Activated CD4-positive, alpha-beta T cell treated with anti-CD3 and anti-CD28 coated beads for 4 hours (primary cell): Measurements from ENCODE around the gene MRM2.
A peak's percentile ranks its signal among the peaks of the same experiment; 100 is the strongest.
"Not testable (repeated sequence)": the region's sequence is repeated elsewhere in the genome, so short reads cannot be mapped to it uniquely, and the experiment has no call there.

Source experiments
- DNase-seq, 2 donors: peaks; one replicate each; pipeline ENCODE4 v3.0.0-alpha.2; 2020

MRM2 gene

DNA sequence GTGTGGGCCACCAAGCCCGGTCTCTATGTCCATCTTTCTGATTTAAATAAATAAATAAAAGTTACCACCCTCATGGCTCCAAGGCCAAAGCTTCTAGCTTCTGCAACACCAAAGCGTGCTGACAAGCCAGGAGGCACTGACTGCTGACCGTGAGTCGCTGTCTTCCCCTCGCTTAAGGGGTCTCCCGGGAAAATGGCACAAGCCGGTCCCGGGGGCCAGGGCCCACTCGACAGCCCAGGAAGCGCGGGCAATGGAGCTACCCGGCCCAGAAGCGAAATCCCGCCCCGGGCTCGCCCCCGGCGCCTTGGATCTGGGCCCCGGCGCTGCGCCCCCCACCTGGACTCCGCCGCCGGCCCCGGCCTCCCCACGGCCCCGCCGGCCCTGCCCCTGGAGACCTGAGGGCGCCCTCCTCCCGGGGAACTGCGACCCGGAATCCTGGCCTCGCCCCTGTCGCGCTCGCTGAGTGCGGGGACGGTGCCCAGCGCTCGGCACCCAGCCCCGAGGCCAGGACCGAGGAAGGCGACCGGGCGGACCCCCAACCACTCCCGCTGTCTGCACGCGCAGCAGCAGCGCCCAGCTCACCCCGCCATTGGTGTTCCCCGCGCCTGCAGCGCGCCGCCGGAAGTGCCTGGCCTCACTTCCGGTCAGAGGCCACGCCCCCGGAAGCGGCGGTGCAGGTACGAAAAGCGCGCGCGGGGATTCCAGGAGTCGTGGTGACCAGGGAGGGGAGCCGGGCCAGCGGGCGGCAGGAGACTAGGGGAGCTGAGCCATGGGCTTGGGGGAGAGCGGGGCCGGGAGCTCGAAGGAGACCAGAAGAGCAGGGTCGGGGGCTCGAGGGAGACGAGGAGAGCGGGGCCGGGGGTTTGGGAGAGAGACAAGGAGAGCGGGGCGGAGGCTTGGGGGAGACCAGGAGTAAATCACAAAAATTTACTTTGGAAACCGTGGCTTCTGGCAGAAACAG, at the start of gene MRM2, which contains the start of gene NUDT1:
Gene MRM2, minus strand, starts transcription at position 626 of the 961 bp plus-strand sequence. Its CDS starts 36 bp downstream, at position 590.
Gene NUDT1, plus strand, starts transcription at position 647 of the 961 bp plus-strand sequence. CDS start 2,349 bp downstream, outside the sequence.
- peak; percentile 64 to 73 for DNase-seq

DNA sequence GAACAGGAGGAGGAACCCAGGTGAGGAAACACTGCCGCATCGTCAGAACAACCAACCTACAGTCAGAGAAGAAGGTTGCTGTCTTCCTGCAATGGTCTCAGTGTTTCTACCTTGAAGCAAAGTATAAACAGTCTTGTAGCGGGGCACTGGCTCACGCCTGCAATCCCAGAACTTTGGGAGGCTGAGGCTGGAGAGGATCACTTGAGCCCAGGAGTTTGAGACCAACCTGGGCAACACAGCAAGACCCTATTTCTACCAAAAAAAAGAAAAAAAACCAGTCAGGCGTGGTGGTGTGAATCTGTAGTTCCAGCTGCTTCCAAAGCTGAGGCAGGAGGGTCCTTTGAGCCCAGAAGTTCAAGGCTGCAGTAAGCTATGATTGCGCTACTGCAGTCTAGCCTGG, 48.9 kb upstream of the MRM2 start:
- no peak for DNase-seq

DNA sequence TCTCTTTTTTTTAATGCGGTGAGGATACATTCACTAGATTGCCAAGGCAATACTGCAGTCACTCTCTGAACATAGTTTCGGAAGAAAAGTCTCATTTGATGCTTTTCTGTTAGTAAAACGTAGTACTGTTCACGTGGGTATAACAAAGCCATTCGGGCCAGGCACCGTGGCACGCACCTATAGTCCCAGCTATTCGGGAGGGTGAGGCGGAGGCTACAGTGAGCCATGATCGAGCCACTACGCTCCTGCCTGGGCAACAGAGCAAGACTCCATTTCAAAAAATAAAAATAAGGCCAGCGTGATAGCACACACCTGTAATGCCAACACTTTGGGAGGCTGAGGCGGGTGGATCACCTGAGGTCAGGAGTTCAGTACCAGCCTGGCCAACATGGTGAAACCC, 47.6 kb upstream of the MRM2 start:
- DNase-seq, result no peak

DNA sequence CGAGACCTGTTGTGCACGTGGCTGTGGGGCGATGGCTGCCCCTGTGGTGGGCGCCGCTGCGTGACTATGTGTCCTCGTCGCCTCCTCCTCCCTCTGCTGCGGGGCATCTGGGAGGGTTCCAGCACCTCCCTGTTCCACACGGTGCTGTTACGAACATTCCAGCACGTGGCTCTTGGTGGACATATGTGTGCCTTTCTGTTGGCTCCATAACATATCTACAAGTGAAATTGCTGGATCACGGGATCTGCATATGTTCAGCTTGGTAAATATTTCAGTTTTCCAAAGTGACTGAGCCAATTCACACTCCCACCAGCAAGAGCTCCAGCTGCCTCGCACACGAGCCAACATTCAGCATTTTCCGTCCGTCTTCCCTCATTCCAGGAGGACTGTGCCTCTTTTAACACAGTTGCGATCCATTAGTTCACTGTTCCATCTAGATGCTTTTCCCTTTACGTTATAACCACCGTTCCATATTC, 47.1 kb upstream of the MRM2 start:
- no peak for DNase-seq

DNA sequence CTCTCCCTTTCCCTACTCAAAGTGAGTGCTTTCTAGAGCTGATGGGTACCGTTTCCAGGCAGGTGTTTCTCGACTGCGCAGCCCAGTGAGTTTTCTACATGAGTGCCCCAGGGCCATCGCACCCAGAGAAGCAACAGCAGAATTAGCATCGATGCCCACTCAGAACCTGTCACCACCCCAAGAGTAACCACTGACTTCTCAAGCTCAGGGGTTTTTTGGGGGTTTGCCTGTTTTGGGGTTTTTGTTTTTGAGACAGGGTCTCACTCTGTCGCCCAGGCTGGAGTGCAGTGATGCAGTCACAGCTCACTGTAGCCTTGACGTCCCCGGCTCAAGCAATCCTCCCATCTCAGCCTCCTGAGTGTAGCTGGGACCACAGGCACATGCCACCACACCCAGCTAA, 46.5 kb upstream of the MRM2 start:
- no peak for DNase-seq

DNA sequence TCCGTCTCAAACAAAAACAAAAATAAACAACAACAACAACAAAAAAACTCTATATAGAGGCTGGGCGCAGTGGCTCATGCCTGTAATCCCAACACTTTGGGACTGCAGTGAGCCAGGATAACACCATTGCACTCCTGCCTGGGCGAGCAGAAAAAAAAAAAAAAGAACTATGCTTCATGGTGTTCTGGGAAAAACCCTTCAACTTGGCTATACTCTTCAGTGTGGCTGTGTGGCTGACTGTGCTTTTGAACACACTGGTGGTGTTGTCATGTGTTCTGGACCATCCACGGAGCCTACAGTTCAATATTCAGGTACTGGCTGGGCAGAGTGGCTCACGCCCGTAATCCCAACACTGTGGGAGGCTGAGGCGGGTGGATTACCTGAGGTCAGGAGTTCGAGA, 45.7 kb upstream of the MRM2 start:
- no peak for DNase-seq

DNA sequence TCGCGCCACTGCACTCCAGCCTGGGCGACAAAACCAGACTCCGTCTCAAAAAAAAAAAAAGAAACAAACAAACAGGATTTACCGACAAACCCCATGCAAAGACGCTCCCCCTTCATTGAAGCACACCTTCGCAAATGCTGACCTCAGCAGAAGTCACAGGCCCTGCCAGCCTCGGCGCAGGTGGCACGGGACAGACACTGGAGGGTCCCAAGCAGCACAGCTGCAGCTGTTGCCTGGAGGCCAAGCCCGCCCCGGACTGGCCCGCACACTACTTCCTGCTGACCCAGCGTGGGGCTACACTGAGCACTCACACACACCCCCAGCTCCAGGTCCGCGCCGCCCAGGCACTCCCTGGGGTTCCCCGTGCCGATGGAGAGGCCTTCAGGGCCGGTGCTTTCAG, 41.1 kb upstream of the MRM2 start:
- no peak for DNase-seq

DNA sequence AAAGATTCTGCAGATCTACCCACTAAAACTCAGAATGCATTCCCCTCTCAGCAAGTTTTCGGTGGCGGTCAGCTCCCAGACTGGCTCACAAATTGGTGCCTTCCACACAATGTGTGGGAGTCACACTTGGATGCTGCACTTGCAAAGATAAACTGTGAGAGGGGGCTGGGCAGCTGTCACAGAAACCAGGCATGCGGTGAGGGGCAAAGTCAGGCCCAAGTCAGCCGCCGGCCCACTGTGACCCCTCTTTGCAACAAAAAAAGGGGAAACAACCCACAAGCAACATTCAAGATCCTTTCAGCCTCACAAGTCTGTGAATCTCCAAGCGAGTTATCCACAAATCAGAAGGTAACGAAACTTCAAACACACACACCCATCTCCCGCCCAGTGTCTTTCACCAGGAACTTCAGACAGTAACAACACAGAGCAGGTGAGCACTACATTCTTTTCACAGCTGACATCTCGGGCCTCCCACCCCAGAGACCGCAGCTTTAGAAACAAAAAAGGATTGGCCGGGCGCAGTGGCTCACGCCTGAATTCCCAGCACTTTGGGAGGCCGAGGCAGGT, 40.3 kb upstream of the MRM2 start:
- DNase-seq, result no peak

DNA sequence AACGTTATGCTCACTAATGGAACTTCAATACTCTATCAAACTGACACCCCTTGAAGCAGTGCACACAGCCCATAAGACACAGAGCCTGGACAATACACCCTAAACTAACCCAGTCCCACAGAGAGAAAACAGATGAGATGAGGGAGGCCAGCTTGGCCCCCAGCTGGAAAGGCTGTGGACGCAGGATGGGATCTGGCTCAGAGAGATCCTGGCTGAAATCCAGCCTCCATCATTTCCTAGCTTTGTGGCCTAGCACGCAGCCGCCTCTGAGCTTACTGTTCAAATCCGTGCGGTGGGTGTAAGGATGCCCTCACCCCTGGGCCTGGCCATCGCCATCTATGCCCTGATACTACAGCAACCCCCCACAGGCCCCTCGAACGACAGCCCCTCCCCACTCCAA, 39.5 kb upstream of the MRM2 start:
- no peak for DNase-seq

DNA sequence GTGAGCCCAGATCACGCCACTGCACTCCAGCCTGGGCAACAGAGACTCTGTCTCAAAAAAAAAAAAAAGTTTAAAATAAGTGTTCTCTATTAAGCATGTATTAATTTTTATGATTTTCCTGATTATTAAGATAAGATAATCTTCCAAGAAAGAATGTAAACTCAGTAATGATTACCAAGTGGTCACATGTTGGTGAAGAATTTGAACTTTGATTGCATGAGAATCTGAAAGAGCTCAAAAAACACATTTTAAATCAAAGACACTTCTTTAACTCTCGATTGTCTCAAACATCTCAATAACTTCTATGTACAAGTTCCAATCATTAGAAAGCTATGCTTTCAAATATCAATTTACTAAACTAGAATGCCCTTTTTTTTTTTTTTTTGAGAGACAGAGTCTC, 38.4 kb upstream of the MRM2 start:
- DNase-seq, result no peak

DNA sequence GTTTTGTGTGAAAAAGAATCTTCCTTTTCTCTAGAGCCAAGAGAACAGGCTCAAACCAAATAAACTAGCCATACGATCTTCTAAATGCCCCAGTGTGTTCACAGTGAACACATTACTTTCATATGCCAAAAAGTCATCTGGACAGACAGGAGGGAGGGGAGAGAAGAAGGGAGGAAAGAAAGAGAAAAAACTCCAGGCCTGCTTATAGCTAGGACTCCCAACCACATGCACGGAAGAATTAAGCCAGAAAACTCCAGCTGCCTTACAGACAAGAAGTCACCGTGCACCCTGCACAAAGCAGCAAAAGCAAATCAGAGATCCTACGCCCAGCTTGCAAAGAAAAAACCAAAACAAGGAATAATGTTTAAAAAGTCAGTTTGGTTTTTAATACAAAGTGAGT, 37.9 kb upstream of the MRM2 start:
- no peak for DNase-seq

DNA sequence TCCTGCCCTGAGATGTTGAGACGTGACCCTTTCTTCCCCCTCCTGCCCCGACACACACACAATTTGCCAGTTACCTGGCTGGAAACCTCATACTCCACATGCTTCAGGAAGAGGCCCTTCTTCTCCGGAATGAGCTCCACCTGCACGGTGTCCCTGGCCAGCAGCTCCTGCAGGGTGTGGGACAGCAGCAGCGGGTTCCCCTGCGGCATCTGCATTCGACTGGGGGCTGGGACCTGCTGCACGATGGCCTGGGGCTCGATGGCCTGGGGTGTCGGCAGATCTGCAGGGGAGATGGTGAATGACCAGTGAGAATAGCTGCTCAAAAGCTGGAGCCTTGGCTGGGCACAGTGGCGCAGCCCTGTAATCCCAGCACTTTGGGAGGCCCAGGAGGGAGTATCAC, 36.0 kb upstream of the MRM2 start:
- no peak for DNase-seq

DNA sequence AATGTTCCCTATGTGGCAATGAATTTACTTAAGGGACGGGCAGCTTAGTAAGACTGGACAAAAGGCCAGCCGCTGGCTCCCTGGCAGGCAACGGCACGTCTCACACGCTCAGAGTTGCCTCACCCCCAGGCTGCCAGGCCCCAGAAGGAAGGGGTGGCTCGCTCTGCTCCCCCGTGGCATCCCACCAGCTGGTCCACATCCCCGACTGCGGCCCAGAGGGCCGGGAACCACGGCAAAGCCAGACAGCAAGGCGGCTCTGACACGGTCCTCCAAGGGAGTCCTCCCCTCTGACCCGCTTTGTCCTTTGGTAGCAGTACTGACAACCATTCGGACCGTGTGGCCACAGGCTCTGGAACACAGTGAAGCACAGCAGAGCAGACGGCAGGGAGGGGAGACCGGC, 34.1 kb upstream of the MRM2 start:
- no peak for DNase-seq

DNA sequence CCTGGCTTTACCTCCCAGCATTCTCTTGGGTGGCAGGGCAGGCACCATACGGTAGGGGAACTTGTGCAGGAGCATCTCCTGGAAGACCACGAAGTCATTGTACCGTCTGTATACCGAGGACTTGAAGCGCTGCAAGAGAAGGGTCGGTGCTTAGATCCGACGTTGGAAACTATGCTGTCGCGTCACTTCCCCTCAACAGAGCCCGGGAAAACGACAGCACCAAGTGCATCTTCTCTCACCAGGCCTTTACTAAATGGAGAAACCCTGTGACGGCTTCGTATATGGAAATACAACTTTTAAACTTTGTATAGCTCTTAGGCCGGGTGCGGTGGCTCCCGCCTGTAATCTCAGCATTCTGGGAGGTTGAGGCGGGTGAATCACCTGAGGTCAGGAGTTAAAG, 33.1 kb upstream of the MRM2 start:
- no peak for DNase-seq

DNA sequence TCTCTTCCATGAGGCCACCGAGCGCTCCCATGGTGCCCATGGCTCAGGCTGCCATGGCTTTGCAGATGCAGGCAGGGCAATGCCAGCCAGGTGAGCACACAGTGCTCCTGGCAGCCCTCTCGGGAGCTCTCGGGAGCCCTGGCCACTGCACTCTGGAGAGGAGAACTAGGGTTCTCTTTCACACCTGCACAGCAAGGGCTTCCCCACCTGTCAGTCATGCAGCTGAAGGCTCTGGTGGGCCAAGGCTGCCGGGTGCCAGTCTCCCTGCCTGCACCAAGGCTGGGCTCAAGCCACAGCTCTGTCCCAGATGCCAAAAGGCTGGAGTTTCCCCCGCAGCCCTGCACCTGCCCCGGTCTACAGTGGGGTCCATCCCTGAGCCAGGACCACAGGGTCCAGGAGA, 32.7 kb upstream of the MRM2 start:
- no peak for DNase-seq

DNA sequence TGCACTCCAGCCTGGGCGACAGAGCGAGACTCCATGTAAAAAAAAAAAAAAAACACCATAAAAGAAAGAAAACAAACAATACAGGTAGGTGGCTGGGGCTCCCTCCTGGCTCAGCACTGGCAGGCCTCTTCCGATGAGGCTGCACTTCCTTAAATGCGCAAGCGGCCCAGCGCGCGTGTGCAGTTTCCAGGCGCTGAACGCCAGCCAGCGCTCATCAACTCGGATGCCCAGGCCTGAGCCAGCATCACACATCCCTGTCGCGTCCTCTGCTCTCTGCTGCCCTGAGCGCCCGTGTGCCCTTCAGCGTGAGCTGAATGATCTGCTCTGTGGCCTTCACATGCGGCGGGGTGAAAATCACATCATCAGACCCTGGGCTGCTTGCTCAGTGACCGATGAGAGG, 31.9 kb upstream of the MRM2 start:
- no peak for DNase-seq

DNA sequence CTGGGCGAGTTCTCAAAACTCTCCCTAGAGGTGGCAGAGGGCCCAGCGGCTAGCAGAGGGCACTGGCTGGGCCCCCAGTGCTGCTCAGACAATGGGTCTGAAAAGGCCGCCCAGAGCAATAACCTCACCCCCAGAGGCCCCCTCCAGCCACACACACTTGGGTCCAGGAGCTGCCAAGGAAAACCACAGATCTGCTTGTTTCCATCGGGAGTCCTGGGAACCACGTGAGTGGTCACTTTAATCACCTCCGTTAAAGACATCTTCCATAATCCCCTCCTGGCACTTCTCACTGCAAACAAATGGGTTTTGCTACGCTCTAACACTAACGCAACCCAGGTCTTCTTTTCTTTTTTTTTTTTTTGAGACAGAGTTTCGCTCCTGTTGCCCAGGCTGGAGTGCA, 30.0 kb upstream of the MRM2 start:
- no peak for DNase-seq

DNA sequence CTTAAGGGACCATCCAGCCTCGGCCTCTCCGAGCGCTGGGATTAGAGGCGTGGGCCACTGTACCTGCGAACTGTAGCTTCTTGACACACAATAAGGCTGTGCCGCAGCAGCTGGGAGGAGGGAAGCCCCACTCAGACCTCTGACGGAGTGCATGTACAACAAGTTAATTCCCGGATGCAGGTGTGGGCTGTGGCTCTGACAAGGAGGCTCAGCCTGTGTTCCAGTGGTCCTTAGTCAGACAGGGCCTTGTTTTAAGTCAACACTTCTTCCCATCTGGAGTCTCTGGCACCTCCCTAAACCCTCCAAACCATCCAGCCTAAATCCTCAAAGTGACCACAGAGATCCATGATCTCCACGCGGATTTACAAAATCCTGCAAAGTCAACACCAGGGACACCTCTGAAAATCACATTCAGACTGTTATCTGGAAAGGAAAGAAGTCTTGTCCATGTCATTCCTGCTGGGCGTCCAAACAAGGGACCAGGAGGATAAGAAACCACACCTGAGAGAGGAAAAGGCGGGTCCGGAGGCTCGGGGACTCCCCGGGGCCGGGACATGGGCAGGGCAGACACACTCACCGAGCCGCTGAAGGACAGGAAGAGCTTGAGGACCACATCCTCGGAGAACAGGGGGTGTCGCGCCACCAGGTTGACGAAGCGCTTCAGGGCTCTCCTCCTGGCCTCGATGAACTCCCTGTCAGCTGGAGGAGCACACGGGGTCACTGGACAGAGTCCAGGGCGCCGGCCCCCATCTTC, 29.4 kb upstream of the MRM2 start:
- DNase-seq, result no peak

DNA sequence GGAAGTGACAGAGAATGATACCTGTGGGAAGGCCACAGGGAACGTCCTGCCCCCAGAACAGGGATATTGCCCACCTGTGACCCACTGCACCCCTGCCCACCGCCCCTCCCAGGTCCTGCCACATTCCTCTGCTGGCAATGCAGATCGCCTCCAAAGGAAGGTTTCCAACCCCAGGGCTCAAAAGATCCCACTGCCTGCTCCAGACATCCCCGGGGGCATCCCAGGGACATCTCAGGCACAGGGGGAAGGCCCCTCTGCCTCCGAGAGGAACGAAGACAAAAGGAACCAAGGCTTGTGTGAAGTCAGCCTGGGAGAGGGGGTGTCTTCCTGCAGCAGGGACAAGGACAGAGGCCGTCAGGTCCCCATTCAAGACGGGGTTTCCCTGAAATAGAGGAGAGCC, 28.5 kb upstream of the MRM2 start:
- no peak for DNase-seq

DNA sequence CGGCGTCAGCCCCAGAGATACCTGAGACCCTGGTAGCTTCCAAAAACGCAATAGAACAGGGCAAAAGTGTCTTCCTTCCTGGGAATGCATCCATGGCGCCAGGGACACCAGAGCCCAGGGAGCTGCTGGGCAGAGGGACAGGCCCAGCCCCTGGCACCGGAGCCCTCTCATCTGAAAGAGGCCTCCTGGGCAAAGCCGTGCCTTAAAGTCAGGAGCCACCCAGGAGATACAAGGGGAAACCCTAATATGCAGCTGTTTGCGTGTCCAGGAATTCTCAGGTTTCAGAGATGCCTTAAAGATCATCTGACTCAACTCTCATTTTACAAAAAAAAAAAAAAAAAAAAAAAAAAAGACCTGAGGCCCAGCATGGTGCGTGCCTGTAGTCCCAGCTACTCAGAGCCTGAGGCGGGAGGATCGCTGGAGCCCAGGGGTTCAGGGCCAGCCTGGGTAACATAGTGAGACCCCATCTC, 28.0 kb upstream of the MRM2 start:
- DNase-seq, result no peak

DNA sequence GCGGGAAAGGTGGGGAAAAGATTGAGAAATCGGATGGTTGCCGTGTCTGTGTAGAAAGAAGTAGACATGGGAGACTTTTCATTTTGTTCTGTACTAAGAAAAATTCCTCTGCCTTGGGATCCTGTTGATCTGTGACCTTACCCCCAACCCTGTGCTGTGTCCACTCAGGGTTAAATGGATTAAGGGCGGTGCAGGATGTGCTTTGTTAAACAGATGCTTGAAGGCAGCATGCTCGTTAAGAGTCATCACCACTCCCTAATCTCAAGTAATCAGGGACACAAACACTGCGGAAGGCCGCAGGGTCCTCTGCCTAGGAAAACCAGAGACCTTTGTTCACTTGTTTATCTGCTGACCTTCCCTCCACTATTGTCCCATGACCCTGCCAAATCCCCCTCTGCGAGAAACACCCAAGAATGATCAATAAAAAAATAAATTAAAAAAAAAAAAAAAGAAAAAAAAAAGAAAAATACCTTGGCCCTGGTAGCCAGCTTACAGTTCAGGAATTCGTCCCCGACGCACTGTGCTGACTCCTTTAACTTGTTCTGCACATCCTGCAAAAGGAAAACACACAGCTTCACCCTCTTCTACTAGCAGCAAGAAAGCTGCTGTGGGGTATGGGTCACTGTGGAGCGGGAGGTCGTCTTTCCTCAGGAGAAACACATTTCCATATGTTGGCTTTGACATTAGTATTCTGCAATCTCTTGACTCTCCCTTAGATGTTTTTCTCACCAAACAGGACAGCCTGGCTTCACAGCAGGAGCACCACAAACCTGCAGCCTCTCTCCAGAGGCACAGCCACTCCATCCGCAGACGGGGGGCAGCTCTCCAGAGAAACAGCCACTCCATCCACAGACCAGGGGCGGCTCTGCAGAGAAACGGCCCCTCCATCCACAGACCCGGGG, 27.3 kb upstream of the MRM2 start:
- not testable (repeated sequence) for DNase-seq

DNA sequence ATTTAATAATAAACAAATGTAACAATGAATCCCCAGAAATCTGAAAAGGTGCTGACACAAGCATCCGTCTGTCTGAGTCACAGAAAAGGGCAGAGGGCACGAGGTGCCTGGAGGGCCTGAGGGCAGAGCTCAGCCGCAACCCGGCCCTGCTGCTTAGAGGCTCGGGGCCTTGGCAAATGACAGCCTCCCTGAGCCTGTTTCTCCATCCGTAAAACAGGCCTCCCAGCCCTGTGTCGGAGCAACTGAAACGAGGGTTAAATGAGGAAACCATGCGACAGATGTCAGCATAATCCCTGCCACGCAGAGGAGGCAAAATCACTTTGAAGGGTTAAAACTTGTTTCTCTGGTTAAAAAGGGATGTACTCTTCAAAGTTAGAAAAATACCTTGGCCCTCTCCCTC, 24.9 kb upstream of the MRM2 start:
- no peak for DNase-seq
